SK-N-SH (cell line): ENCODE measurements around the gene STT3B. TPM values are rescaled to one million over a fixed set of nuclear protein-coding genes. Genes with fewer than 3 reads are reported as not detected.

ENCODE experiments used
- CTCF ChIA-PET: fragments of 300-600, 350-600 bp; formaldehyde crosslinking; extraction: SDS; loops from one replicate; lab custom pipeline; 2021; lab: Yijun Ruan, JAX
- POLR2A ChIA-PET: fragments of 350-600 bp; sonication (Branson Sonifier 250); formaldehyde crosslinking; extraction: SDS; loops from one replicate; lab custom pipeline; 2020; ENCODE audit warnings: antibody characterized with exemption, inconsistent platforms; lab: Yijun Ruan, JAX
- DNase-seq: peaks from one replicate; pipeline ENCODE4 v3.0.0; 2012
- H2AFZ ChIP-seq: fragments of 200-600 bp; sonication (generic); 2 replicates; pipeline ENCODE4 v1.8.1; 2016; ENCODE audit warnings: antibody characterized with exemption, mild to moderate bottlenecking, low read depth
- H3F3A ChIP-seq: fragments of 200-600 bp; sonication (generic); replicated peaks from 2 replicates; pipeline ENCODE3; 2016; ENCODE audit warnings: antibody characterized with exemption, mild to moderate bottlenecking; ENCODE audit not compliant: insufficient read depth
- H3K27ac ChIP-seq, 2 experiments: fragments of 200-500 bp in 1 of 2; fragments of 200-600 bp in 1 of 2; sonication (Bioruptor generic) in 1 of 2; sonication (generic), shearing (Covaris generic) in 1 of 2; 2 replicates each; pipeline versions ENCODE4 v1.5.1 to v1.6.1; 2014 to 2016; ENCODE audit warnings: low read depth in 2 of 2, inconsistent platforms in 1 of 2, low read length in 1 of 2, mild to moderate bottlenecking in 1 of 2, mixed read lengths in 1 of 2
- H3K27me3 ChIP-seq: fragments of 200-600 bp; sonication (generic), shearing (Covaris generic); 2 replicates; pipeline ENCODE4 v1.6.1; 2016; ENCODE audit warnings: mixed run types; ENCODE audit not compliant: insufficient read depth
- H3K36me3 ChIP-seq, 2 experiments: fragments of 200-500 bp in 1 of 2; fragments of 200-600 bp in 1 of 2; sonication (Bioruptor generic) in 1 of 2; sonication (generic) in 1 of 2; replicated peaks in 1 of 2; 2 replicates each; pipeline versions ENCODE3 to v1.5.1; 2014 to 2016; ENCODE audit warnings: low read length in 1 of 2, mild to moderate bottlenecking in 1 of 2; ENCODE audit not compliant: insufficient read depth in 2 of 2, control insufficient read depth in 1 of 2
- H3K4me1 ChIP-seq, 2 experiments: fragments of 200-500 bp in 1 of 2; fragments of 200-600 bp in 1 of 2; sonication (Bioruptor generic) in 1 of 2; sonication (generic), shearing (Covaris generic) in 1 of 2; 2 replicates each; pipeline versions ENCODE4 v1.5.1 to v1.6.1; 2014 to 2016; ENCODE audit warnings: low read depth in 1 of 2, low read length in 1 of 2, mixed run types in 1 of 2; ENCODE audit not compliant: insufficient read depth in 2 of 2, control insufficient read depth in 1 of 2
- H3K4me2 ChIP-seq: fragments of 200-600 bp; sonication (generic), shearing (Covaris generic); 2 replicates; pipeline ENCODE4 v1.6.1; 2017; ENCODE audit warnings: mixed run types
- H3K4me3 ChIP-seq, 2 experiments: fragments of 200-500 bp in 1 of 2; fragments of 200-600 bp in 1 of 2; sonication (Bioruptor generic) in 1 of 2; sonication (generic), shearing (Covaris generic) in 1 of 2; 2 replicates each; pipeline versions ENCODE4 v1.5.1 to v1.8.1; 2014 to 2016; ENCODE audit warnings: low read depth in 2 of 2, inconsistent platforms in 1 of 2, low read length in 1 of 2, mild to moderate bottlenecking in 1 of 2, mixed read lengths in 1 of 2, moderate library complexity in 1 of 2
- H3K79me2 ChIP-seq: fragments of 200-600 bp; sonication (generic); 2 replicates; pipeline ENCODE4 v1.8.1; 2017; ENCODE audit warnings: mild to moderate bottlenecking; ENCODE audit not compliant: insufficient read depth
- H3K9ac ChIP-seq: fragments of 200-600 bp; sonication (generic); 2 replicates; pipeline ENCODE4 v1.6.1; 2017; ENCODE audit warnings: mixed run types
- H3K9me2 ChIP-seq: fragments of 200-600 bp; sonication (generic); 2 replicates; pipeline ENCODE4 v1.6.1; 2017; ENCODE audit warnings: mixed run types
- H3K9me3 ChIP-seq: fragments of 200-600 bp; sonication (generic); 2 replicates; pipeline ENCODE4 v1.6.1; 2017; ENCODE audit warnings: mixed run types, mild to moderate bottlenecking, moderate library complexity
- H4K20me1 ChIP-seq: fragments of 200-600 bp; sonication (generic); 2 replicates; pipeline ENCODE4 v1.6.1; 2017; ENCODE audit warnings: mild to moderate bottlenecking, mixed run types; ENCODE audit not compliant: insufficient read depth
- ELF1 ChIP-seq: IDR thresholded peaks from 2 replicates; pipeline ENCODE4 v1.4.0; 2012
- EP300 ChIP-seq, 2 experiments: IDR thresholded peaks; 2 replicates each; pipeline versions ENCODE4 v1.4.0 to v1.6.1; 2012; ENCODE audit warnings: borderline replicate concordance in 1 of 2, low read depth in 1 of 2, low read length in 1 of 2
- EZH2phosphoT487 ChIP-seq: fragments of 200-600 bp; sonication (generic); IDR thresholded peaks from 2 replicates; pipeline ENCODE4 v1.6.1; 2017; ENCODE audit warnings: low read depth, mixed run types, mild to moderate bottlenecking, antibody characterized with exemption, moderate library complexity, borderline replicate concordance
- FOSL2 ChIP-seq: IDR thresholded peaks from 2 replicates; pipeline ENCODE4 v1.4.0; 2012; ENCODE audit warnings: low read depth, mild to moderate bottlenecking, moderate library complexity, borderline replicate concordance
- FOXJ3 ChIP-seq: sonication (generic); formaldehyde crosslinking; IDR thresholded peaks from 2 replicates; pipeline ENCODE4 v1.5.1; 2020; ENCODE audit warnings: mild to moderate bottlenecking, missing genetic modification reagents
- FOXM1 ChIP-seq: IDR thresholded peaks from 2 replicates; pipeline ENCODE4 v1.4.0; 2012; ENCODE audit warnings: low read depth, mild to moderate bottlenecking
- GABPA ChIP-seq: IDR thresholded peaks from 2 replicates; pipeline ENCODE4 v1.4.0; 2012; ENCODE audit warnings: low read depth, mild to moderate bottlenecking
- JUND ChIP-seq: IDR thresholded peaks from 2 replicates; pipeline ENCODE4 v1.4.0; 2012
- MEF2A ChIP-seq: IDR thresholded peaks from 2 replicates; pipeline ENCODE4 v1.4.0; 2012; ENCODE audit warnings: low read depth, borderline replicate concordance
- MXI1 ChIP-seq: IDR thresholded peaks from 2 replicates; pipeline ENCODE4 v1.6.1; 2012; ENCODE audit warnings: mild to moderate bottlenecking, low read depth, low read length, improper control_type of control experiment
- NFIC ChIP-seq: IDR thresholded peaks from 2 replicates; pipeline ENCODE4 v1.4.0; 2012; ENCODE audit warnings: borderline replicate concordance
- NRF1 ChIP-seq: IDR thresholded peaks from 2 replicates; pipeline ENCODE4 v1.6.1; 2012; ENCODE audit warnings: low read depth, mild to moderate bottlenecking, low read length
- RCOR1 ChIP-seq: fragments of 150-350 bp; IDR thresholded peaks from 2 replicates; pipeline ENCODE4 v1.6.1; 2017; ENCODE audit warnings: antibody characterized with exemption, low read length
- WGBS: methylation state at CpG from one replicate; pipeline ENCODE4 v1.1.6; 2017; ENCODE audit warnings: low lambda C conversion rate; 5-methylcytosine and 5-hydroxymethylcytosine counted together
- polyA plus RNA-seq, 3 experiments: library from polyadenylated mRNA; depleted of rRNA; stranded (reverse); fragments of >200 nt; gene quantifications; 2 replicates each; pipeline ENCODE4 v1.2.3, GENCODE V29; 2012
- TF ChIP-seq, protein P1 (sequence below): fragments of 200-600 bp; sonication (generic); IDR thresholded peaks from 2 replicates; pipeline ENCODE4 v1.6.1; 2017; ENCODE audit warnings: antibody characterized with exemption, mild to moderate bottlenecking, moderate library complexity
- TF ChIP-seq, protein P2 (sequence below): IDR thresholded peaks from 2 replicates; pipeline ENCODE4 v1.4.0; 2012; ENCODE audit warnings: low read depth
- TF ChIP-seq, protein P3 (sequence below): IDR thresholded peaks from 2 replicates; pipeline ENCODE4; 2012
- TF ChIP-seq, protein P4 (sequence below): IDR thresholded peaks from 2 replicates; pipeline ENCODE4 v1.4.0; 2012; ENCODE audit warnings: low read depth, borderline replicate concordance

Gene STT3B
- polyA plus RNA-seq, 1 of the 3 experiments (the other 2 are of a cell fraction) = 27.9 TPM

DNA sequence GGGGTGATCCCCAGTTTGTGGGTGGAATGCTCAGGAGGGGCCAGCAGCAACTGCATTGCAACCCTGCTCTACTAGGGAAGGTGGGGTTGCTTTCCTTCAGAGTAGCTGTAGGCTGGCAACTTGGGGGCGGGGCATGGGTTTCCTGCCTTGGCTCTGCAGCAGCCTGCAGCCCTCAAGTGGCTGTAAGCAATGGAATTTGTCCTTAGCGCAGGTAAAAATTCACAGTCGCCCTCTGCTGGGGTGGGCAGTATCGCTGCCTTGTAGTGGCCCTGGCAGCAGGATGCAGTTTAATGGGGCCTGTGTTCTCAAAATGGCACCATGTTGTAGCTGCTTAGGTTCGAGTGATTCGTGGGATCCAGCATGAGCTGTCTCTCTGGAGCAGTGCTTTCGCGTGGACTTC is 29.8 kb downstream of the STT3B start:
- Histone ChIP-seq H4K20me1 (peaks cover 85% of the 10 kb centered on the region), H2AFZ (no peak overlapping the region), H3K27me3 (no peaks in the 10 kb centered on the region), H3K9ac (no peak overlapping the region), H3K9me2 (no peaks in the 10 kb centered on the region), H3K36me3 (peaks cover 0 to 10% of the 10 kb centered on the region in 2 experiments), H3F3A (peaks cover 8% of the 10 kb centered on the region), H3K4me1 (peaks cover 0 to 3% of the 10 kb centered on the region in 2 experiments; a peak in 1 of 4 replicates), H3K9me3 (peaks cover 6% of the 10 kb centered on the region; the same call in 1 of the 2 replicates), H3K4me3 (no peak overlapping the region), H3K27ac (no peak overlapping the region), H3K79me2 (peaks cover 99% of the 10 kb centered on the region), H3K4me2 (no peak overlapping the region)
- 93% methylated on average over 4 of the region's 8 CpGs for WGBS
- CTCF ChIA-PET = interaction anchor here (0.7 to 1.0 kb wide), 4 partner anchors 12 to 206 kb away, joined by 3 to 4 read pairs (median 3); partner anchors contain the start of gene STT3B
- no peak for DNase-seq
- POLR2A ChIA-PET = no interaction called here
- TF ChIP-seq, protein P1, sequence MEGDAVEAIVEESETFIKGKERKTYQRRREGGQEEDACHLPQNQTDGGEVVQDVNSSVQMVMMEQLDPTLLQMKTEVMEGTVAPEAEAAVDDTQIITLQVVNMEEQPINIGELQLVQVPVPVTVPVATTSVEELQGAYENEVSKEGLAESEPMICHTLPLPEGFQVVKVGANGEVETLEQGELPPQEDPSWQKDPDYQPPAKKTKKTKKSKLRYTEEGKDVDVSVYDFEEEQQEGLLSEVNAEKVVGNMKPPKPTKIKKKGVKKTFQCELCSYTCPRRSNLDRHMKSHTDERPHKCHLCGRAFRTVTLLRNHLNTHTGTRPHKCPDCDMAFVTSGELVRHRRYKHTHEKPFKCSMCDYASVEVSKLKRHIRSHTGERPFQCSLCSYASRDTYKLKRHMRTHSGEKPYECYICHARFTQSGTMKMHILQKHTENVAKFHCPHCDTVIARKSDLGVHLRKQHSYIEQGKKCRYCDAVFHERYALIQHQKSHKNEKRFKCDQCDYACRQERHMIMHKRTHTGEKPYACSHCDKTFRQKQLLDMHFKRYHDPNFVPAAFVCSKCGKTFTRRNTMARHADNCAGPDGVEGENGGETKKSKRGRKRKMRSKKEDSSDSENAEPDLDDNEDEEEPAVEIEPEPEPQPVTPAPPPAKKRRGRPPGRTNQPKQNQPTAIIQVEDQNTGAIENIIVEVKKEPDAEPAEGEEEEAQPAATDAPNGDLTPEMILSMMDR = no peak
- no peak for TF ChIP-seq NRF1
- no peak for TF ChIP-seq MXI1
- TF ChIP-seq FOXJ3 (CRISPR knock-in tag) = no peak
- TF ChIP-seq ELF1 = no peak
- TF ChIP-seq EP300 (IDR thresholded peaks at IDR 0.05; ENCODE audit: borderline replicate concordance in 1 of 2, low read depth in 1 of 2, low read length in 1 of 2) = no peak
- TF ChIP-seq, protein P2, sequence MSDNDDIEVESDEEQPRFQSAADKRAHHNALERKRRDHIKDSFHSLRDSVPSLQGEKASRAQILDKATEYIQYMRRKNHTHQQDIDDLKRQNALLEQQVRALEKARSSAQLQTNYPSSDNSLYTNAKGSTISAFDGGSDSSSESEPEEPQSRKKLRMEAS = no peak
- no peak for TF ChIP-seq EZH2phosphoT487
- no peak for TF ChIP-seq FOXM1
- TF ChIP-seq RCOR1 = no peak
- no peak for TF ChIP-seq JUND
- TF ChIP-seq, protein P3, sequence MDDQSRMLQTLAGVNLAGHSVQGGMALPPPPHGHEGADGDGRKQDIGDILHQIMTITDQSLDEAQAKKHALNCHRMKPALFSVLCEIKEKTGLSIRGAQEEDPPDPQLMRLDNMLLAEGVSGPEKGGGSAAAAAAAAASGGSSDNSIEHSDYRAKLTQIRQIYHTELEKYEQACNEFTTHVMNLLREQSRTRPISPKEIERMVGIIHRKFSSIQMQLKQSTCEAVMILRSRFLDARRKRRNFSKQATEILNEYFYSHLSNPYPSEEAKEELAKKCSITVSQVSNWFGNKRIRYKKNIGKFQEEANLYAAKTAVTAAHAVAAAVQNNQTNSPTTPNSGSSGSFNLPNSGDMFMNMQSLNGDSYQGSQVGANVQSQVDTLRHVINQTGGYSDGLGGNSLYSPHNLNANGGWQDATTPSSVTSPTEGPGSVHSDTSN = no peak
- TF ChIP-seq FOSL2 = no peak
- TF ChIP-seq, protein P4, sequence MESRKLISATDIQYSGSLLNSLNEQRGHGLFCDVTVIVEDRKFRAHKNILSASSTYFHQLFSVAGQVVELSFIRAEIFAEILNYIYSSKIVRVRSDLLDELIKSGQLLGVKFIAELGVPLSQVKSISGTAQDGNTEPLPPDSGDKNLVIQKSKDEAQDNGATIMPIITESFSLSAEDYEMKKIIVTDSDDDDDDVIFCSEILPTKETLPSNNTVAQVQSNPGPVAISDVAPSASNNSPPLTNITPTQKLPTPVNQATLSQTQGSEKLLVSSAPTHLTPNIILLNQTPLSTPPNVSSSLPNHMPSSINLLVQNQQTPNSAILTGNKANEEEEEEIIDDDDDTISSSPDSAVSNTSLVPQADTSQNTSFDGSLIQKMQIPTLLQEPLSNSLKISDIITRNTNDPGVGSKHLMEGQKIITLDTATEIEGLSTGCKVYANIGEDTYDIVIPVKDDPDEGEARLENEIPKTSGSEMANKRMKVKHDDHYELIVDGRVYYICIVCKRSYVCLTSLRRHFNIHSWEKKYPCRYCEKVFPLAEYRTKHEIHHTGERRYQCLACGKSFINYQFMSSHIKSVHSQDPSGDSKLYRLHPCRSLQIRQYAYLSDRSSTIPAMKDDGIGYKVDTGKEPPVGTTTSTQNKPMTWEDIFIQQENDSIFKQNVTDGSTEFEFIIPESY = no peak
- TF ChIP-seq NFIC = no peak
- no peak for TF ChIP-seq GABPA
- TF ChIP-seq MEF2A = no peak
